ENCODE data around the gene SYK.

DNA sequence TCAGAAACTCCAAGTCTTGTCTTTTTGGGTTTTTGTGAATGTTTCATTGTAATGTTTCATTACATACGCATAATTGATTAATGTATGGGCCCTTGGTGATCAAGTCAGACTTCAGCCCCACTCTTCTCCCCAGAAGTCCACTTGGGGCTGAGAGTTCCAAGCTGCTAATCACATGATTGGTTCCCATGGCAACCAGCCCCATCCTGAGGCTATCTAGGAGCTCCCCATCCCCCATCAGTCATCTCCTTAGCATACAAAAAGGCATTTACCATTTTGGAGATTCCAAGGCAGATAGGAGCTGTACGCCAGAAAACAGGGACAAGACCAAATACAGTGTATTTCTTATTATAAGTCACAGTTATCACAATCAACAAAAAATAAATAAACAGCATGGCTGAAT, 22.9 kb upstream of the SYK start:
- TF ChIP-seq POLR2A (IDR thresholded peaks at IDR 0.05; ENCODE audit: low read depth, low read length) (no peak), POU2F2 (IDR thresholded peaks at IDR 0.05; ENCODE audit: low read depth, low read length) (no peak), PAX5 (IDR thresholded peaks at IDR 0.05; ENCODE audit: insufficient read depth, low read length, severe bottlenecking) (no peak), POLR2AphosphoS5 (IDR thresholded peaks at IDR 0.05; ENCODE audit: low read depth, low read length) (no peak), TAF1 (IDR thresholded peaks at IDR 0.05; ENCODE audit: low read depth, low read length) (no peak), SPI1 (IDR thresholded peaks at IDR 0.05; ENCODE audit: low read depth, low read length) (no peak)

All from GM12891 (cell line).